NCI-H2227 treated with DMSO at 0.1 percent for 48 hours (cell line): ENCODE data around the gene GDAP1L1.
"Not testable (repeated sequence)": the region's sequence is repeated elsewhere in the genome, so short reads cannot be mapped to it uniquely, and the experiment has no call there.

Experiments
- DNase-seq: peaks from one replicate; lab custom pipeline; 2025; lab: John Stamatoyannopoulos, UW

Gene GDAP1L1

GRCh38 chr20:44254073-44254472, 7.0 kb downstream of the GDAP1L1 start:
- DNase-seq = no peak

- no peak for DNase-seq
These were observed 8.8 kb downstream of the GDAP1L1 start for GRCh38 chr20:44255942-44256341.

GRCh38 chr20:44256961-44257360, 9.9 kb downstream of the GDAP1L1 start:
- no peak for DNase-seq

DNA sequence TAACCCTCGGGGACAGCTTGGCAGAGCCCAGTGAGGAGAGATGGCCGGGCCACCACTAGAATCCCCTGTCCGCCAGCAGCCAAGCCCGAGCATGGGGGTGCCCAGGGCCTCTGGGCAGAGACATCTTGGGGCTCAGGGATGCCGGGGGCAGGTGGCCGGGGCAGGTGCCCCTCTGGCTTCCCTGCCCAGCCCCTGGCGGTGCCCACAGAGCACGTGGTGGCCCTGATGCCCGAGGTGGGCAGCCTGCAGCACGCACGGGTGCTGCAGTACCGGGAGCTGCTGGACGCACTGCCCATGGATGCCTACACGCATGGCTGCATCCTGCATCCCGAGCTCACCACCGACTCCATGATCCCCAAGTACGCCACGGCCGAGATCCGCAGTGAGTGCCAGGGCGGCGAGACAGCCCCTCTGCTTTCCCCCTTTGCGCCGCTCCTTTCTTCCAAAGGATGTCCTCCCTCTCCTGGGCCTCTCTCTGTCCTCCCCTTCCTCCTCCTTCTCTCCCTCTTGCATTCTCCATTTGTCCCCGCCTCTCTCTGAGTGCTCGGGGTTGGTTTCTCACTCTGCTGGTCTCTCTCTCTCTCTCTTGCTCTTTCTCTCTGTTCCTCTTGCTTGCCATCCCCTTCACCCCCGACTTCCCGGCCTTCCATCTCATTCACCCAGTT, 11.2 kb downstream of the GDAP1L1 start:
- no peak for DNase-seq

DNA sequence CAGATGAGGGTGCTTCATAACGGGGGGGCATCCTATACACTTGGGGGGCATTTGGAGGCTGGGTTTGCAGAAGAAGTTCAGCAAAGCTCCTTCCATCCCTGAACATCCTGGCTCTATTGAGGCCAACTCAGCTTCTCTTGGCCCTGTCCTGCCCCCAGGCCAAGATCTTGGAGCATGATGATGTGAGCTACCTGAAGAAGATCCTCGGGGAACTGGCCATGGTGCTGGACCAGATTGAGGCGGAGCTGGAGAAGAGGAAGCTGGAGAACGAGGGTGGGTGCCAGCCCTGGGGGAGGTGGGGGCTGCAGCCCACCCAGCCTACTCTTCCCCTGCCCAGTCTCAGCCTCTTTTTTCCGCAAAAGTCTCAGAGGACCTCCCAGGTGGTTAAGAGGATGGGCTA, 17.2 kb downstream of the GDAP1L1 start:
- DNase-seq = no peak

GRCh38 chr20:44268802-44269201, 21.7 kb downstream of the GDAP1L1 start:
- no peak for DNase-seq

DNA sequence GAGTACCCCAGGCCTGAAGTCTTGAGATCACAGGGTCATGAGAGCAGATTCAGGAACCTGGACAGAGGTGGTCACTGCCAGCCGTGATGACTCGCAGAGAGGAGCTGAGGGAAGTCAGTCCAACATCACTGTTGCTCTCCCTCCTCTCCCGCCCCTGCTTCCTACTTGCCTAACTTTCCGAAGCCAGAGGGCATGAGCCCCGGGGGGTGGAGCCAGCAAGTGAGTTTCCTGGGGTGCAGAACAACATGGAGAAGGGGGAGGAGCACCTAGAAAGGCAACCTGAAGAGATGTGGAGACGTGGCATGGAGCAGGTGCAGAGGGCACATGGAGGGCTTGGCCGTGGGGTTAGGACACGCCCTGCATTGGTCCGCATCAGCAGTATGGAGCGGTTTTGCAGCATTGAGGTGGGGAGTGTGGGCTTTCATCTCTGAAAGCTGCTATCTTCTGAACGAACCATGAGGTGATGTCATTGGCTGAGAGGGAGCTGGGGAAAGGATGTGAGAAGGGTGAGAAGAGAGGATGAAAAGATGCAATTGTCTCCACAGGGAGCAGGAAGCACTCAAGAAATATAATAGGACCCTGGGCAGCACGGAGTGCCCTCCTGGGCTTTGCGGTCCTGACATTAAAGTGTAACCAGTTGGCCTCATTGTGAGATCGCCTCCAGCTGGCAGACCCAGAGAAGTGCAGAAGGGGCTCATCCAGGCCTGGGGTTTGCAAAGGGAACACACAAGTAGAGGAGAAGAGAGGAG, 25.0 kb downstream of the GDAP1L1 start:
- peak; percentile 60 for DNase-seq

DNA sequence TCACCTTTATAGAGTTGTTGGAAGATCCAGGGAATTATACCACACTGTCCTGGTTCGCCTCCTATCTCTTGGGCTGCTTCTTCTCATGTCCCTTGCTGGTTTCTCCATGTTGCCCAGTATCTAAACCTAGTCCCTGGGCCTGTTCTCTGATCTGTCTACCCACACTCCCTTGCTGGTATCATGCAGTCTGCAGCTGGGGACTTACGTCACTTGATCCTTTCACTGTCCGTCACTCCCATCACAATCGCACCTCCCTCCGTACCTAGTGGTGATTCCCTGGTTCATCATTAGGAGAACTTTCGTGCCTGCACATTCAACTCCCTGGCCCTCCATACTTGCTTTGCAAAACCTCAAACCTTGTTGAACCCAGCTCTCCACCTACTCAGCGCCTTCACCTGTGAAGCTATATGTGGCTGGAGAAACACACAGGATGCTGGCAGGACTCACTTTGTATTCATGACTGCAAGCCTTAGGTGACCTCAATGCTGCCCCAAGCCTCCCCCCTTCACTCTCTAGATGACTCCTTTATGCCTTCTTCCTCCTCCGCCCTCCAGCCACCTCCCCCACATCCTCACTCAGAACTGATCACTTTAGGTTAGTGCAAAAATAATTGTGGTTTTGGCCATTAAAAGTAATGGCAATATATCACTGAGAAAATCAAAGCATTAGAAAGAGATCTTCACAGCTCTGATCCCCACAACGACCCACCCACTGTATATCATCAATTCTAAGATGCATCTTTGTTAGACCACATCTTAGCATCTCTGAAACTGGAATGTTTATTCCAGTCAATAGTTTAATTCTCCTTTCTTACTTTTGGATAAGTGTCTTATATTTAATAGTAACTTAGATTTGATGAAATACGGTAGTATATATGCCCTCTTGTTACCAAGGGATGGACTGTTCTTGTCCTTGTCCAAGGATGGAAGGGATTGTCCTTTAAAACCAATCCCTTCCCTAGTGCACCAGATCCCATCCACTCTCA, 26.4 kb downstream of the GDAP1L1 start:
- no peak for DNase-seq

DNA sequence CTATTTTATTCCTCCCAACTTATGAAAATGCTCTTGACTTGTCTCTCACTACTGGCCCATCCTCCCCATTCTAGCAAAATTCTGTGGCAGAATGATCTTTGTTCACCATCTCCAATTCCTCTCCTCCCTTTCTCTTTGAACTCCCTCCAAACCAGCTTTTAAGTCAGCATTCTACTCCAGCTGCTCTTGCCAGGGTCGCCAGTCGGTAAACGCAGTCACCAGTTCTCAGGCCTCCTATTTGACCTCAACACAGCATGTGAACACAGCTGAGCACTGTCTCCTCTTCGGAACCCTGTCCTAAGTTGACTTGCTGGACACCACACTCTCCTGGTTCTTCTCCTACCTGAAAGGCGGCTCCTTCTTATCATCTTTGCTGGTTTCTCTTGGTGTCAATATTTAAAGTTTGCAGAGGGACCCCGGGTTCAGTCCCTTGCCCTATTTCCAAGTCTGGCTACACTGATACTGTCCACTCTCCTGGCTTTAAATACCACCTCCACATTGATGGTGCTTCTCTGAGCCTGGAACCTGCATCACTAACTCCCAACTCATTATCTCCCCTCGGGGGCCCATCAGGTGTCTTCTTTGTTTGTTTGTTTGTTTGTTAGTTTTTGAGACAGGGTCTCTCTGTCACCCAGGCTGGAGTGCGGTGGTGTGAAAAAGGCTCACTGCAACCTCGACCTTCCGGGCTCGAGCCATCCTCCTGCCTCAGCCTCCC, 27.4 kb downstream of the GDAP1L1 start:
- DNase-seq = no peak

GRCh38 chr20:44279228-44279627, 32.1 kb downstream of the GDAP1L1 start:
- no peak for DNase-seq

GRCh38 chr20:44280387-44280786, 33.3 kb downstream of the GDAP1L1 start:
- no peak for DNase-seq

GRCh38 chr20:44282192-44282591, 35.1 kb downstream of the GDAP1L1 start:
- no peak for DNase-seq

DNA sequence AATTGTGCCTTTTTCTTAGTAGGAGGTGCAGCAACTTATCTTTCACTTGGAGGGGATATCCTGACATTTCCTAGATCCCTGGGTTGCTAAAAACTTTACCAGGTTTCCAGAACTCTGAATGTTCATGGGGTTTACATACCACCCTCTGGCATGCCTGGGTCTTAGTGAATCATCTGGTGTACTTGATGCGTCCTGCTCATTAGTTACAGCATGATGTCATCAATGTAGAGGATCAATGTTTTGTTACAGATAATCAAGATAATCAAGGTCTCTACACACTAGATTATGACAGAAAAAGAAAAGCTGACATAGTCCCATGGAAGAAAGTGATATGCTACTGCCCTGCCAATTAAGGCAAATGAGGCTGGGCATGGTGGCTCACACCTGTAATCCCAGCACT, 36.9 kb downstream of the GDAP1L1 start:
- DNase-seq = no peak

DNA sequence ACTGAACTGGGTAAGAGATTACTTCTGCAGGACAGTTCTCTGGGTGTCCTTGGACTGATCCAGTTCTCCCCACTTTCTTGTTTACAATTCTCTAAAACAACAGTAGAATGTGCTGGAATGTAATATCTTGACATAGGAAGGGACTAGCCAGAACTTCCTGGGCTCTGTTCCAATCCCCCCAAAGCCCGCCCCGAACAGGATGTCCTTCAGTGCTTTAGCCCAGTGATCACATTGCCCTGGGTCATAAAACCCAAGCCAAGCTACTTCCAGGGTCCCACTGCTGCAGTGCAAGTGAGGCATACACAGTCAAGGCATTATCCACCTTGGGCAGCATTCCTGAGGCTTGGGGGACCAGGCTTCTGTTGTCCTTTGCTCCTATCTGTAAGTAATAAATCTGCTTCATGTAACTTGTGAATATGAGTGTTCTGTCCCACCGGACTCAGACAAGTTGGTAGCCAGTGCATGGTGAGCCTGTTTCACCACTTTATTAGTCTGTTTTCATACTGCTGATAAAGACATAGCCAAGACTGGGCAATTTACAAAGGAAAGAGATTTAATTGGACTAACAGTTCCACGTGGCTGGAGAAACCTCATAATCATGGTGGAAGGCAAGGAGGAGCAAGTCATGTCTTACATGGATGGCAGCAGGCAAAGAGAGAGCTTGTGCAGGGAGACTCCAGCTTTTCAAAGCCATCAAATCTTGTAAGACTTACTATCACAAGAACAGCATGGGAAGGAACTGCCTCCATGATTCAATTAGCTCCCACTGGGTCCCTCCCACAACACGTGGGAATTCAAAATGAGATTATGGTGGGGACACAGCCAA, 40.4 kb downstream of the GDAP1L1 start:
- no peak for DNase-seq

GRCh38 chr20:44288252-44288651, 41.1 kb downstream of the GDAP1L1 start:
- no peak for DNase-seq

DNA sequence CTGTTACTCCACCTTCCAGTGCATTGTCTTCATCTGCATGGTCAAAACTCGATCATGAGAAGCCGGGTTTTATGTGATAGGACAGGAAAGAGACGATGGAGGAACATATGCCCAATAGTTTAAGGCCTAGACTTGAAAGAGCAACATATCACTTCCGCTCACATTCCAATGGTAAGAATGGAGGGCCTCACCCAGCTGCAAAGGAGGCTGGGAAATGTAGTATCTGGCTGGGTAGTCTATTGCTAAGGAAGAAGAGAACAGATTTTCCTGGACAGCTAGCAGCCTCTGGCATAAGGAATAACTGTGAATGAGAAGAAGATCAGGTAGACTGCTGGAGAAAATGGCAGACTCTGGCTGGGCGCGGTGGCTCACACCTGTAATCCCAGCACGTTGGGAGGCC, 44.6 kb downstream of the GDAP1L1 start:
- no peak for DNase-seq

GRCh38 chr20:44296011-44296410, 48.9 kb downstream of the GDAP1L1 start:
- peak; percentile 87 for DNase-seq

GRCh38 chr20:44297721-44298120, 50.6 kb downstream of the GDAP1L1 start:
- no peak for DNase-seq

DNA sequence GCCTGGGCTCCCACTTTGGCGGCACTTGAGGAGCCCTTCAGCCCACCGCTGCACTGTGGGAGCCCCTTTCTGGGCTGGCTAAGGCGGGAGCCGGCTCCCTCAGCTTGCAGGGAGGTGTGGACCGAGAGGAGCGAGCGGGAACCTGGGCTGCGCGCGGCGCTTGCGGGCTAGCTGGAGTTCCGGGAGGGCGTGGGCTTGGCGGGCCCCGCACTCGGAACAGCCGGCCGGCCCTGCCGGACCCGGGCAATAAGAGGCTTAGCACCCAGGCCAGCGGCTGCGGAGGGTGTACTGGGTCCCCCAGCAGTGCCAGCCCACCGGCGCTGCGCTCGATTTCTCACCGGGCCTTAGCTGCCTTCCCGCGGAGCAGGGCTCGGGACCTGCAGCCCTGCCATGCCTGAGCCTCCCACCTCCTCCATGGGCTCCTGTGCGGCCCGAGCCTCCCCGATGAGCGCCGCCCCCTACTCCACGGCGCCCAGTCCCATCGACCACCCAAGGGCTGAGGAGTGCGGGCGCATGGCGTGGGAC, 52.0 kb downstream of the GDAP1L1 start:
- not testable (repeated sequence) for DNase-seq

GRCh38 chr20:44301285-44301684, 54.2 kb downstream of the GDAP1L1 start:
- DNase-seq = no peak
